HCT116 (cell line): Measurements from ENCODE around the gene CCND2. TPM values are rescaled to one million over a fixed set of nuclear protein-coding genes. Genes with fewer than 3 reads are reported as not detected.

Source experiments
- ATAC-seq: fragments of 200-7000 bp; cut with Tn5 transposase; 2 replicates; pipeline ENCODE4 v1.9.1; 2020; ENCODE audit warnings: mild to moderate bottlenecking, moderate library complexity
- BruUV-seq: library from RNA; stranded (reverse); fragments of 400-500 nt; replicated peaks from 2 replicates; lab custom pipeline; 2021; lab: Mats Ljungman, UMichigan
- CTCF ChIA-PET: fragments of 300-600 bp; sonication (Branson Sonifier 250); formaldehyde crosslinking; loops from one replicate; lab custom pipeline; 2021; ENCODE audit warnings: antibody characterized with exemption; lab: Charles Lee
- POLR2A ChIA-PET: fragments of 300-600, 350-600 bp; sonication (Branson Sonifier 250); formaldehyde crosslinking; loops from one replicate; lab custom pipeline; 2021; ENCODE audit warnings: antibody characterized with exemption; lab: Charles Lee
- RAD21 ChIA-PET, 2 experiments: fragments of 300-600 bp; sonication (Branson Sonifier 250); formaldehyde crosslinking; loops; one replicate each; lab custom pipeline; 2023; ENCODE audit warnings: low total read pairs in 2 of 2; ENCODE audit not compliant: uncharacterized antibody in 2 of 2, unreplicated experiment in 2 of 2, low non-redundant PET in 1 of 2; lab: Charles Lee
- DNase-seq: peaks from one replicate; pipeline ENCODE4 v3.0.0-alpha.2; 2010; ENCODE audit warnings: low read depth, low spot score
- H2AFZ ChIP-seq: fragments of 200-600 bp; shearing (Covaris generic), sonication (generic); 2 replicates; pipeline ENCODE4 v1.6.1; 2017; ENCODE audit warnings: low read depth, mixed run types, mixed read lengths, antibody characterized with exemption, low read length; ENCODE audit not compliant: poor library complexity, severe bottlenecking
- H3K27ac ChIP-seq: 2 replicates; pipeline ENCODE4 v1.5.1; 2012; ENCODE audit warnings: low read depth, low read length
- H3K27me3 ChIP-seq: fragments of 200-600 bp; sonication (generic); 2 replicates; pipeline ENCODE4 v1.6.1; 2016; ENCODE audit warnings: mixed run types, low read length, mixed read lengths; ENCODE audit not compliant: insufficient read depth
- H3K36me3 ChIP-seq, 2 experiments: fragments of 200-500 bp in 1 of 2; fragments of 200-600 bp in 1 of 2; sonication (Bioruptor generic) in 1 of 2; sonication (generic) in 1 of 2; 2 replicates each; pipeline versions ENCODE4 v1.5.1 to v1.6.1; 2014 to 2016; ENCODE audit warnings: low read length in 2 of 2, inconsistent platforms in 1 of 2, mixed read lengths in 1 of 2, mixed run types in 1 of 2; ENCODE audit not compliant: insufficient read depth in 2 of 2, control insufficient read depth in 1 of 2
- H3K4me1 ChIP-seq, 2 experiments: fragments of 200-600 bp in 1 of 2; sonication (generic) in 1 of 2; 2 replicates each; pipeline versions ENCODE4 v1.5.1 to v1.6.1; 2012 to 2017; ENCODE audit warnings: low read length in 2 of 2, inconsistent platforms in 1 of 2, mild to moderate bottlenecking in 1 of 2, mixed read lengths in 1 of 2, mixed run types in 1 of 2, moderate library complexity in 1 of 2; ENCODE audit not compliant: insufficient read depth in 2 of 2, control insufficient read depth in 1 of 2
- H3K4me2 ChIP-seq: fragments of 200-600 bp; sonication (generic); 2 replicates; pipeline ENCODE4 v1.6.1; 2017; ENCODE audit warnings: mixed run types, low read length, mixed read lengths
- H3K4me3 ChIP-seq, 2 experiments: fragments of 200-600 bp in 1 of 2; sonication (generic) in 1 of 2; replicated peaks in 1 of 2; 2 replicates each; pipeline ENCODE4 v1.5.1; 2011 to 2016; ENCODE audit warnings: low read length in 2 of 2, control low read depth in 1 of 2, low read depth in 1 of 2, mild to moderate bottlenecking in 1 of 2, mixed read lengths in 1 of 2, mixed run types in 1 of 2
- H3K79me2 ChIP-seq: fragments of 200-600 bp; sonication (generic); 2 replicates; pipeline ENCODE4 v1.6.1; 2017; ENCODE audit warnings: mild to moderate bottlenecking, mixed run types, low read length, moderate library complexity, mixed read lengths; ENCODE audit not compliant: insufficient read depth
- H3K9ac ChIP-seq: fragments of 200-600 bp; sonication (generic); 2 replicates; pipeline ENCODE4 v1.6.1; 2016; ENCODE audit warnings: low read length, mixed read lengths
- H3K9me2 ChIP-seq: fragments of 200-600 bp; sonication (generic), shearing (Covaris generic); 2 replicates; pipeline ENCODE4 v1.6.1; 2017; ENCODE audit warnings: mixed run types, mild to moderate bottlenecking, moderate library complexity; ENCODE audit not compliant: insufficient read depth
- H3K9me3 ChIP-seq, 2 experiments: fragments of 200-500 bp in 1 of 2; fragments of 200-600 bp in 1 of 2; sonication (Bioruptor generic) in 1 of 2; sonication (generic) in 1 of 2; 2 replicates each; pipeline ENCODE4 v1.6.1; 2014 to 2017; ENCODE audit warnings: low read length in 2 of 2, mixed read lengths in 2 of 2, inconsistent platforms in 1 of 2, low read depth in 1 of 2, mild to moderate bottlenecking in 1 of 2, mixed run types in 1 of 2, moderate library complexity in 1 of 2; ENCODE audit not compliant: control insufficient read depth in 1 of 2, insufficient read depth in 1 of 2
- H4K20me1 ChIP-seq: fragments of 200-600 bp; sonication (generic), shearing (Covaris generic); 2 replicates; pipeline ENCODE4 v1.6.1; 2017; ENCODE audit warnings: mixed run types, mild to moderate bottlenecking, moderate library complexity; ENCODE audit not compliant: insufficient read depth
- CBX3 ChIP-seq: IDR thresholded peaks from 2 replicates; pipeline ENCODE4 v1.6.1; 2012; ENCODE audit warnings: low read depth
- CEBPB ChIP-seq: IDR thresholded peaks from 2 replicates; pipeline ENCODE4 v1.6.1; 2012; ENCODE audit warnings: low read depth
- EZH2 ChIP-seq: fragments of 200-600 bp; sonication (generic); IDR thresholded peaks from 2 replicates; pipeline ENCODE4 v1.6.1; 2017; ENCODE audit warnings: antibody characterized with exemption, mixed run types
- EZH2phosphoT487 ChIP-seq: fragments of 200-600 bp; IDR thresholded peaks from 2 replicates; pipeline ENCODE4 v1.6.1; 2018; ENCODE audit warnings: antibody characterized with exemption, borderline replicate concordance
- JUND ChIP-seq: IDR thresholded peaks from 2 replicates; pipeline ENCODE4 v1.6.1; 2012
- POLR2A ChIP-seq: IDR thresholded peaks from 2 replicates; pipeline ENCODE4 v1.7.0; 2011; ENCODE audit warnings: borderline replicate concordance; ENCODE audit not compliant: insufficient read depth, insufficient read length; ENCODE audit errors: extremely low read depth
- RAD21 ChIP-seq: IDR thresholded peaks from 2 replicates; pipeline ENCODE4 v1.6.1; 2012; ENCODE audit warnings: low read depth, mild to moderate bottlenecking
- SIN3A ChIP-seq: IDR thresholded peaks from 2 replicates; pipeline ENCODE4 v1.6.1; 2012; ENCODE audit warnings: low read depth
- SP1 ChIP-seq: IDR thresholded peaks from 2 replicates; pipeline ENCODE4 v1.6.1; 2012; ENCODE audit warnings: low read depth
- SRF ChIP-seq: IDR thresholded peaks from 2 replicates; pipeline ENCODE4 v1.6.1; 2012; ENCODE audit warnings: low read depth
- ZNF274 ChIP-seq: fragments of 200-500 bp; sonication (Bioruptor generic); IDR thresholded peaks from 2 replicates; pipeline ENCODE4 v1.6.1; 2014; ENCODE audit warnings: mild to moderate bottlenecking, low read depth, low read length, inconsistent platforms
- intact Hi-C: fragments of 100-400 bp; cut with micrococcal nuclease; formaldehyde crosslinking; loops from 2 replicates; pipeline ENCODE4 v1.10.0; 2022
- total RNA-seq: library from RNA; stranded (reverse); gene quantifications from one replicate; pipeline ENCODE4 v1.2.1, GENCODE V29; 2021; ENCODE audit not compliant: unreplicated experiment
- TF ChIP-seq, protein P1 (sequence below): IDR thresholded peaks from 2 replicates; pipeline ENCODE4 v1.6.1; 2011; ENCODE audit warnings: mild to moderate bottlenecking, low read length, moderate library complexity; ENCODE audit not compliant: insufficient replicate concordance; ENCODE audit errors: extremely low read depth
- TF ChIP-seq, protein P2 (sequence below): IDR thresholded peaks from 2 replicates; pipeline ENCODE4 v1.6.1; 2012
- TF ChIP-seq, protein P3 (sequence below): IDR thresholded peaks from 2 replicates; pipeline ENCODE4 v1.6.1; 2012
- TF ChIP-seq, protein P4 (sequence below), 3 experiments: fragments of 200-600 bp in 1 of 3; sonication (generic) in 1 of 3; IDR thresholded peaks in 2 of 3; conservative IDR thresholded peaks in 1 of 3; 2 replicates each; pipeline ENCODE4 v1.5.1; 2012 to 2017; ENCODE audit warnings: low read depth in 2 of 3, low read length in 2 of 3, antibody characterized with exemption in 1 of 3, borderline replicate concordance in 1 of 3, control low read depth in 1 of 3, mild to moderate bottlenecking in 1 of 3, mixed read lengths in 1 of 3, mixed run types in 1 of 3, moderate library complexity in 1 of 3; ENCODE audit not compliant: insufficient read depth in 1 of 3

The CCND2 gene
- total RNA-seq, 1 experiment from 2014 or later = 1.1 TPM

DNA sequence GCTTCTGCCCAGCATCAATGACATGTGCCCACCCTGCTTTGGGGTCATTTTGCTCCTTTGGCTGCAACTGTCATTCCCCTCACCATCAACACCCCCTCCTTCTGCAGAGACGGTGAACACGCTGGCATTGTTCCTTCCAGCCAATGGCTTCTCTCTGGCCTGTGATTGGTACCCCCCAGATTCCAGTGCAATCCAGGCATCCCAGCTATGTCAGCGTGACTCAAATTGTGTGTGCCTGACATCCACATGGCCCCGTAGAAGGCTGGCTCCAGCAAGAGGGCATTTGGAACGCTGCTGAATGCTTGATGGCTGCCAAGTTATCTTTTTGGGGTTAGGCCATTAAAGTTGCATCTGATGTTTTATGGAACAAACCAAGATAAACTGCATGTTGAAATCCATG is 21.0 kb upstream of the CCND2 start:
- Histone ChIP-seq H3K27ac (no peak overlapping the region), H3K4me3 (no peak overlapping the region), H4K20me1 (no peaks in the 10 kb centered on the region), H3K36me3 (no peaks in the 10 kb centered on the region), H3K27me3 (peaks cover 72% of the 10 kb centered on the region), H3K9me2 (no peaks in the 10 kb centered on the region), H2AFZ (no peak overlapping the region), H3K9me3 (no peaks in the 10 kb centered on the region), H3K9ac (no peak overlapping the region), H3K4me1 (no peaks in the 10 kb centered on the region), H3K4me2 (no peak overlapping the region), H3K79me2 (no peaks in the 10 kb centered on the region)
- BruUV-seq = no TSS peak
- no peak for ATAC-seq
- TF ChIP-seq ZNF274 (no peak), SRF (no peak)
- TF ChIP-seq, protein P1, sequence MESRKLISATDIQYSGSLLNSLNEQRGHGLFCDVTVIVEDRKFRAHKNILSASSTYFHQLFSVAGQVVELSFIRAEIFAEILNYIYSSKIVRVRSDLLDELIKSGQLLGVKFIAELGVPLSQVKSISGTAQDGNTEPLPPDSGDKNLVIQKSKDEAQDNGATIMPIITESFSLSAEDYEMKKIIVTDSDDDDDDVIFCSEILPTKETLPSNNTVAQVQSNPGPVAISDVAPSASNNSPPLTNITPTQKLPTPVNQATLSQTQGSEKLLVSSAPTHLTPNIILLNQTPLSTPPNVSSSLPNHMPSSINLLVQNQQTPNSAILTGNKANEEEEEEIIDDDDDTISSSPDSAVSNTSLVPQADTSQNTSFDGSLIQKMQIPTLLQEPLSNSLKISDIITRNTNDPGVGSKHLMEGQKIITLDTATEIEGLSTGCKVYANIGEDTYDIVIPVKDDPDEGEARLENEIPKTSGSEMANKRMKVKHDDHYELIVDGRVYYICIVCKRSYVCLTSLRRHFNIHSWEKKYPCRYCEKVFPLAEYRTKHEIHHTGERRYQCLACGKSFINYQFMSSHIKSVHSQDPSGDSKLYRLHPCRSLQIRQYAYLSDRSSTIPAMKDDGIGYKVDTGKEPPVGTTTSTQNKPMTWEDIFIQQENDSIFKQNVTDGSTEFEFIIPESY = no peak
- DNase-seq = no peak
- POLR2A ChIA-PET = no interaction called here
- CTCF ChIA-PET = no interaction called here
- intact Hi-C loops = no loop called here
- RAD21 ChIA-PET = no interaction called here

DNA sequence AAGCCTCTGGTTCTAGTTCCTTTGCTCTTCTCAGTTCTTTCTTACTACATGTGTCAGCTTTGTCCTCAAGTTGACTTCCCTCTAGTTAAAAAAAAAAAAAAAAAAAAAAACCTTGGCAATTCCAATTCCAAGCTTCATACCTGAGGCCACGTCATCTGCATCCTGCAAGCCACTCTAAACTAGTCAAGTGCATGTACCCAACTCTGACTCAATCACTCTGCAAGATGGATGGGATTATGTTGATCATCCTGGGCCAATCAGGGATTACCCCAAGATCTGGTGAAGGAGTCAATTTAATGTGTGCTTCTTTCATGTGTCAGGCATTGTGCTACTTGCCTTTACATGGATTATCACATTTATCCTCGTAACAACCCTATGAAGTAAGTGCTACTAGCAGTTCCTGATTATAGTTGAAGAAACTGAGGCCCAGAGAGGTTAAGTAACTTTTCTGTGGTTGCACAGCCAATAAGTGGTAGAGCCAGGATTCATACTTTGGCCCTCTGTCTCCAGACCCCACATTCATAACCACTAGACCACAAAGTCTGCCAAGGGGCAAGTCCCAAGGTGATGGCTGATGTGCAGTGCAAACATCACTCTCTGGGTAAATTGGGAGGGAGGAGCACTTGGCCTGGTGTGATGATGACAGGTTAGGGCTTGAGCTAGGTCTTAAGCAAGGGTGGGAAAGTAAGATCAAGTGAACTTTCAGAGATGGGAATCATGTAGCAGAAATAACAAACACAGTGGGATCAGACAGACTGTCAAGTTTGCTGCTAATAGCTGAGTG is 17.3 kb upstream of the CCND2 start:
- no TSS peak for BruUV-seq
- H3K4me1 ChIP-seq = no peaks in the 10 kb centered on the region
- no peak overlapping the region for H3K27ac ChIP-seq
- no peak overlapping the region for H3K4me3 ChIP-seq
- no peak overlapping the region for H3K9ac ChIP-seq
- H3K4me2 ChIP-seq = no peak overlapping the region
- H3K9me2 ChIP-seq = no peaks in the 10 kb centered on the region
- ChIA-PET POLR2A (interaction anchor here (0.6 to 0.7 kb wide), 2 partner anchors 182 to 590 kb away, joined by 3 to 4 read pairs; no protein-coding TSS in a partner anchor), CTCF (no interaction called here), RAD21 (no interaction called here)
- DNase-seq (no peak), ATAC-seq (no peak)
- H3K36me3 ChIP-seq = no peaks in the 10 kb centered on the region
- H2AFZ ChIP-seq = no peak overlapping the region
- 0 out of 2 replicates have a peak, but pooled peaks cover 3% of the 10 kb centered on the region for H4K20me1 ChIP-seq
- intact Hi-C loops = no loop called here
- no peaks in the 10 kb centered on the region for H3K9me3 ChIP-seq
- no peaks in the 10 kb centered on the region for H3K79me2 ChIP-seq
- peaks cover 69% of the 10 kb centered on the region for H3K27me3 ChIP-seq
- TF ChIP-seq POLR2A (no peak), SIN3A (no peak), EZH2phosphoT487 (no peak), CEBPB (no peak), CBX3 (no peak), RAD21 (no peak), SRF (no peak), SP1 (no peak), JUND (no peak), EZH2 (no peak), ZNF274 (no peak)
- TF ChIP-seq, protein P2, sequence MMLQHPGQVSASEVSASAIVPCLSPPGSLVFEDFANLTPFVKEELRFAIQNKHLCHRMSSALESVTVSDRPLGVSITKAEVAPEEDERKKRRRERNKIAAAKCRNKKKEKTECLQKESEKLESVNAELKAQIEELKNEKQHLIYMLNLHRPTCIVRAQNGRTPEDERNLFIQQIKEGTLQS = no peak
- TF ChIP-seq, protein P3, sequence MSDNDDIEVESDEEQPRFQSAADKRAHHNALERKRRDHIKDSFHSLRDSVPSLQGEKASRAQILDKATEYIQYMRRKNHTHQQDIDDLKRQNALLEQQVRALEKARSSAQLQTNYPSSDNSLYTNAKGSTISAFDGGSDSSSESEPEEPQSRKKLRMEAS = no peak
- TF ChIP-seq, protein P4, sequence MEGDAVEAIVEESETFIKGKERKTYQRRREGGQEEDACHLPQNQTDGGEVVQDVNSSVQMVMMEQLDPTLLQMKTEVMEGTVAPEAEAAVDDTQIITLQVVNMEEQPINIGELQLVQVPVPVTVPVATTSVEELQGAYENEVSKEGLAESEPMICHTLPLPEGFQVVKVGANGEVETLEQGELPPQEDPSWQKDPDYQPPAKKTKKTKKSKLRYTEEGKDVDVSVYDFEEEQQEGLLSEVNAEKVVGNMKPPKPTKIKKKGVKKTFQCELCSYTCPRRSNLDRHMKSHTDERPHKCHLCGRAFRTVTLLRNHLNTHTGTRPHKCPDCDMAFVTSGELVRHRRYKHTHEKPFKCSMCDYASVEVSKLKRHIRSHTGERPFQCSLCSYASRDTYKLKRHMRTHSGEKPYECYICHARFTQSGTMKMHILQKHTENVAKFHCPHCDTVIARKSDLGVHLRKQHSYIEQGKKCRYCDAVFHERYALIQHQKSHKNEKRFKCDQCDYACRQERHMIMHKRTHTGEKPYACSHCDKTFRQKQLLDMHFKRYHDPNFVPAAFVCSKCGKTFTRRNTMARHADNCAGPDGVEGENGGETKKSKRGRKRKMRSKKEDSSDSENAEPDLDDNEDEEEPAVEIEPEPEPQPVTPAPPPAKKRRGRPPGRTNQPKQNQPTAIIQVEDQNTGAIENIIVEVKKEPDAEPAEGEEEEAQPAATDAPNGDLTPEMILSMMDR (IDR thresholded peaks at IDR 0.05 in 2 of 3, conservative IDR thresholded peaks at IDR 0.05 in 1 of 3; ENCODE audit: borderline replicate concordance in 1 of 3, insufficient read depth in 1 of 3, low read depth in 2 of 3, low read length in 2 of 3) = no peak
